H9 (cell line): ENCODE measurements around the gene DNAJC25. TPM values are rescaled to one million over a fixed set of nuclear protein-coding genes. Genes with fewer than 3 reads are reported as not detected.

Source experiments
- DNase-seq: peaks from one replicate; pipeline ENCODE4 v3.0.0-alpha.2; 2017
- H2AFZ ChIP-seq: one replicate; pipeline ENCODE4 v1.6.1; 2013; ENCODE audit warnings: mild to moderate bottlenecking, low read length, control low read depth, moderate library complexity
- H2AK5ac ChIP-seq: 2 replicates; pipeline ENCODE4 v1.6.1; 2013; ENCODE audit warnings: low read length, control low read depth, mixed read lengths; ENCODE audit not compliant: insufficient read length
- H2BK120ac ChIP-seq: one replicate; pipeline ENCODE4 v1.6.1; 2013; ENCODE audit warnings: low read depth, mild to moderate bottlenecking, low read length, control low read depth, inconsistent platforms; ENCODE audit not compliant: poor library complexity, severe bottlenecking
- H2BK12ac ChIP-seq: 2 replicates; pipeline ENCODE4 v1.6.1; 2013; ENCODE audit warnings: low read length, control low read depth, mixed read lengths, low read depth; ENCODE audit not compliant: insufficient read length
- H2BK15ac ChIP-seq: 2 replicates; pipeline ENCODE4 v1.6.1; 2013; ENCODE audit warnings: low read depth, low read length, control low read depth
- H2BK20ac ChIP-seq: one replicate; pipeline ENCODE4 v1.6.1; 2013; ENCODE audit warnings: low read depth, mild to moderate bottlenecking, low read length, control low read depth, inconsistent platforms; ENCODE audit not compliant: poor library complexity, severe bottlenecking
- H2BK5ac ChIP-seq: 2 replicates; pipeline ENCODE4 v1.6.1; 2013; ENCODE audit warnings: low read length, control low read depth, mixed read lengths; ENCODE audit not compliant: insufficient read length
- H3K14ac ChIP-seq: 2 replicates; pipeline ENCODE4 v1.6.1; 2013; ENCODE audit warnings: low read length, control low read depth; ENCODE audit not compliant: insufficient read depth
- H3K18ac ChIP-seq: 2 replicates; pipeline ENCODE4 v1.6.1; 2013; ENCODE audit warnings: low read depth, mild to moderate bottlenecking, mixed read lengths, low read length, control low read depth; ENCODE audit not compliant: insufficient read length
- H3K23ac ChIP-seq: 2 replicates; pipeline ENCODE4 v1.6.1; 2013; ENCODE audit warnings: low read length, control low read depth, mixed read lengths, low read depth; ENCODE audit not compliant: insufficient read length
- H3K23me2 ChIP-seq: 2 replicates; pipeline ENCODE4 v1.6.1; 2013; ENCODE audit warnings: low read depth, mild to moderate bottlenecking, mixed read lengths, low read length, control low read depth; ENCODE audit not compliant: insufficient read length, poor library complexity, severe bottlenecking
- H3K27ac ChIP-seq: 2 replicates; pipeline ENCODE4 v1.5.1; 2013; ENCODE audit warnings: low read length, control low read depth, mixed read lengths, low read depth; ENCODE audit not compliant: insufficient read length
- H3K27me3 ChIP-seq: 2 replicates; pipeline ENCODE4 v1.6.1; 2013; ENCODE audit warnings: low read length, control low read depth, inconsistent platforms; ENCODE audit not compliant: insufficient read depth
- H3K4ac ChIP-seq: 2 replicates; pipeline ENCODE4 v1.6.1; 2013; ENCODE audit warnings: low read depth, mild to moderate bottlenecking, control low read depth, inconsistent platforms, low read length, moderate library complexity
- H3K4me1 ChIP-seq: 2 replicates; pipeline ENCODE4 v1.6.1; 2013; ENCODE audit warnings: low read length, control low read depth, inconsistent platforms; ENCODE audit not compliant: insufficient read depth
- H3K4me2 ChIP-seq: 2 replicates; pipeline ENCODE4 v1.6.1; 2013; ENCODE audit warnings: low read length, control low read depth, mixed read lengths; ENCODE audit not compliant: insufficient read length, insufficient read depth
- H3K56ac ChIP-seq: 2 replicates; pipeline ENCODE4 v1.6.1; 2013; ENCODE audit warnings: low read depth, mild to moderate bottlenecking, mixed read lengths, low read length, control low read depth; ENCODE audit not compliant: insufficient read length
- H3K79me1 ChIP-seq: 2 replicates; pipeline ENCODE4 v1.6.1; 2013; ENCODE audit warnings: low read depth, mild to moderate bottlenecking, moderate library complexity, low read length, control low read depth, inconsistent platforms; ENCODE audit not compliant: insufficient read depth, poor library complexity, severe bottlenecking
- H3K79me2 ChIP-seq: 2 replicates; pipeline ENCODE4 v1.6.1; 2013; ENCODE audit warnings: low read length, control low read depth, inconsistent platforms; ENCODE audit not compliant: insufficient read depth
- H3K9ac ChIP-seq: 2 replicates; pipeline ENCODE4 v1.6.1; 2013; ENCODE audit warnings: low read length, control low read depth, mixed read lengths; ENCODE audit not compliant: insufficient read length; ENCODE audit errors: extremely low read depth
- H3K9me3 ChIP-seq: one replicate; pipeline ENCODE4 v1.6.1; 2013; ENCODE audit warnings: low read depth, low read length, inconsistent platforms; ENCODE audit not compliant: control insufficient read depth
- H3T11ph ChIP-seq: one replicate; pipeline ENCODE4 v1.6.1; 2013; ENCODE audit warnings: mild to moderate bottlenecking, low read length, control low read depth, inconsistent platforms
- H4K20me1 ChIP-seq: one replicate; pipeline ENCODE4 v1.6.1; 2013; ENCODE audit not compliant: control insufficient read depth, insufficient read length, insufficient read depth
- H4K5ac ChIP-seq: 2 replicates; pipeline ENCODE4 v1.6.1; 2013; ENCODE audit warnings: low read depth, mild to moderate bottlenecking, mixed read lengths, low read length, control low read depth; ENCODE audit not compliant: insufficient read length
- H4K8ac ChIP-seq: replicated peaks from 2 replicates; pipeline ENCODE4 v1.6.1; 2013; ENCODE audit warnings: low read length, control low read depth, mixed read lengths, low read depth; ENCODE audit not compliant: insufficient read length
- H4K91ac ChIP-seq: 2 replicates; pipeline ENCODE4 v1.6.1; 2013; ENCODE audit warnings: low read depth, mild to moderate bottlenecking, moderate library complexity, mixed read lengths, low read length, control low read depth; ENCODE audit not compliant: insufficient read length
- H3K27ac Mint-ChIP-seq, 3 experiments: 2 replicates in 2 of 3; 3 replicates in 1 of 3; pipeline ENCODE4 v1.8.0; 2020 to 2021; ENCODE audit warnings: mixed read lengths in 3 of 3, mild to moderate bottlenecking in 1 of 3, moderate library complexity in 1 of 3
- H3K27me3 Mint-ChIP-seq: 2 replicates; pipeline ENCODE4 v1.8.0; 2021; ENCODE audit warnings: low read depth, mild to moderate bottlenecking, moderate library complexity, mixed read lengths
- H3K36me3 Mint-ChIP-seq, 3 experiments: 2 replicates in 2 of 3; 3 replicates in 1 of 3; pipeline ENCODE4 v1.8.0; 2020 to 2021; ENCODE audit warnings: low read depth in 3 of 3, mixed read lengths in 3 of 3; ENCODE audit not compliant: insufficient read depth in 1 of 3
- H3K4me1 Mint-ChIP-seq, 2 experiments: 2 replicates each; pipeline ENCODE4 v1.8.0; 2020; ENCODE audit warnings: mixed read lengths in 2 of 2
- H3K4me3 Mint-ChIP-seq, 2 experiments: 2 replicates in 1 of 2; 3 replicates in 1 of 2; pipeline ENCODE4 v1.8.0; 2020 to 2021; ENCODE audit warnings: mild to moderate bottlenecking in 2 of 2, mixed read lengths in 2 of 2, moderate library complexity in 1 of 2
- H3K9me3 Mint-ChIP-seq, 2 experiments: 2 replicates in 1 of 2; 3 replicates in 1 of 2; pipeline ENCODE4 v1.8.0; 2020; ENCODE audit warnings: mild to moderate bottlenecking in 2 of 2, mixed read lengths in 2 of 2, moderate library complexity in 1 of 2
- CTCF ChIP-seq: fragments of 200-600 bp; sonication (generic); conservative IDR thresholded peaks from 3 replicates; pipeline ENCODE4 v1.8.0; 2021; ENCODE audit warnings: antibody characterized with exemption, mild to moderate bottlenecking
- WGBS: extraction: QIAGEN DNeasy Blood & Tissue Kit; methylation state at CpG from one replicate; pipeline ENCODE4 v1.1.7; 2013; ENCODE audit warnings: missing lambda C conversion rate, low lambda C conversion rate, mixed read lengths; ENCODE audit not compliant: insufficient read length; ENCODE audit errors: extremely low coverage; 5-methylcytosine and 5-hydroxymethylcytosine counted together
- total RNA-seq: library from RNA; stranded (reverse); gene quantifications from 2 replicates; pipeline ENCODE4 v1.2.1, GENCODE V29; 2021

DNAJC25 gene
- total RNA-seq, 1 experiment from 2014 or later = 7.6 TPM

- H4K91ac ChIP-seq = no peak overlapping the region
- no peaks in the 10 kb centered on the region for H3K4me1 ChIP-seq
- no peak overlapping the region for H3K18ac ChIP-seq
- H3K9ac ChIP-seq = no peak overlapping the region
- no peaks in the 10 kb centered on the region for H3K9me3 ChIP-seq
- H3K56ac ChIP-seq = no peak overlapping the region
- no peaks in the 10 kb centered on the region for H3K79me2 ChIP-seq
- no peak overlapping the region for H2BK5ac ChIP-seq
- H2AFZ ChIP-seq = no peak overlapping the region
- Mint-ChIP-seq H3K27ac (no peak overlapping the region), H3K4me3 (no peak overlapping the region), H3K27me3 (no peaks in the 10 kb centered on the region), H3K36me3 (peaks cover 18 to 45% (median 41%) of the 10 kb centered on the region in 3 experiments; a peak in 6 of 7 replicates), H3K4me1 (no peaks in the 10 kb centered on the region), H3K9me3 (no peaks in the 10 kb centered on the region)
- no peaks in the 10 kb centered on the region for H3K23me2 ChIP-seq
- no peak overlapping the region for H3K23ac ChIP-seq
- H4K5ac ChIP-seq = no peak overlapping the region
- H3K4me2 ChIP-seq = no peak overlapping the region
- no peak overlapping the region for H3T11ph ChIP-seq
- no peak overlapping the region for H2AK5ac ChIP-seq
- no peak overlapping the region for H3K27ac ChIP-seq
- no peak overlapping the region for H3K4ac ChIP-seq
- H3K27me3 ChIP-seq = no peaks in the 10 kb centered on the region
- no peak overlapping the region for H4K8ac ChIP-seq
- no peak overlapping the region for H2BK12ac ChIP-seq
- no peak for TF ChIP-seq CTCF
- no CpG with 5 or more reads among the region's 1 CpG for WGBS
- H4K20me1 ChIP-seq = no peaks in the 10 kb centered on the region
- DNase-seq = no peak
- H2BK120ac ChIP-seq = no peak overlapping the region
- H2BK15ac ChIP-seq = no peak overlapping the region
- no peak overlapping the region for H3K14ac ChIP-seq
- H2BK20ac ChIP-seq = no peak overlapping the region
- H3K79me1 ChIP-seq = no peaks in the 10 kb centered on the region
Observed at GRCh38 chr9:111645806-111646205, 14.7 kb downstream of the DNAJC25 start.
